ENCODE measurements around the gene OR51B2. TPM values are rescaled to one million over a fixed set of nuclear protein-coding genes. Genes with fewer than 3 reads are reported as not detected.
"Not testable (repeated sequence)": the region's sequence is repeated elsewhere in the genome, so short reads cannot be mapped to it uniquely, and the experiment has no call there.

OR51B2 gene
- total RNA-seq, 6 donors from 2014 or later: 1.2 TPM; not detected in 5

- H3K27ac ChIP-seq: no peak overlapping the region
- no peak overlapping the region for H3K4me3 ChIP-seq
- H3K9me3 ChIP-seq: no peaks in the 10 kb centered on the region
- DNase-seq: no peak
- no peaks in the 10 kb centered on the region for H3K27me3 ChIP-seq
- H3K36me3 ChIP-seq: no peaks in the 10 kb centered on the region
- no peak for ATAC-seq (ENCODE audit: low FRiP score in 2 of 2)
- 78 to 88% methylated on average over 1 of the region's 1 CpG for WGBS, 2 donors
- no peaks in the 10 kb centered on the region for H3K4me1 ChIP-seq
- no peak for TF ChIP-seq CTCF (IDR thresholded peaks at IDR 0.05)
- no peak for TF ChIP-seq POLR2A (IDR thresholded peaks at IDR 0.05)
- no peak for TF ChIP-seq EP300 (IDR thresholded peaks at IDR 0.05)
- TF ChIP-seq POLR2AphosphoS5 (IDR thresholded peaks at IDR 0.05): no peak
These were observed 15.8 kb upstream of the OR51B2 start for GRCh38 chr11:5339771-5340322.

- not testable (repeated sequence) for ATAC-seq (ENCODE audit: low FRiP score in 2 of 2); H3K36me3 ChIP-seq; H3K4me1 ChIP-seq; DNase-seq; H3K9me3 ChIP-seq; H3K27ac ChIP-seq; H3K4me3 ChIP-seq; H3K27me3 ChIP-seq
- 59 to 85% methylated on average over 1 of the region's 1 CpG for WGBS, 2 donors
These were observed 13.2 kb upstream of the OR51B2 start for GRCh38 chr11:5337253-5337652.

GRCh38 chr11:5336331-5336730 is 12.2 kb upstream of the OR51B2 start:
- Histone ChIP-seq H3K4me3 (no peak overlapping the region), H3K27ac (no peak overlapping the region), H3K27me3 (no peaks in the 10 kb centered on the region), H3K9me3 (no peaks in the 10 kb centered on the region), H3K36me3 (no peaks in the 10 kb centered on the region), H3K4me1 (no peaks in the 10 kb centered on the region)
- ATAC-seq (ENCODE audit: low FRiP score in 2 of 2) (no peak), DNase-seq (no peak)
- TF ChIP-seq EP300 (IDR thresholded peaks at IDR 0.05) (no peak), POLR2AphosphoS5 (IDR thresholded peaks at IDR 0.05) (no peak), POLR2A (IDR thresholded peaks at IDR 0.05) (no peak), CTCF (IDR thresholded peaks at IDR 0.05) (no peak)

GRCh38 chr11:5335170-5335569 is 11.1 kb upstream of the OR51B2 start:
- H3K27me3 ChIP-seq: no peaks in the 10 kb centered on the region
- 32 to 46% methylated on average over 1 of the region's 1 CpG for WGBS, 2 donors

GRCh38 chr11:5317292-5317691 is 6.8 kb downstream of the OR51B2 start:
- ATAC-seq (ENCODE audit: low FRiP score in 2 of 2): no peak
- 52 to 76% methylated on average over 5 of the region's 5 CpGs for WGBS, 2 donors
- DNase-seq: no peak
- no peaks in the 10 kb centered on the region for H3K36me3 ChIP-seq
- H3K4me1 ChIP-seq: no peaks in the 10 kb centered on the region
- H3K27me3 ChIP-seq: no peaks in the 10 kb centered on the region
- H3K4me3 ChIP-seq: no peak overlapping the region
- no peaks in the 10 kb centered on the region for H3K9me3 ChIP-seq
- no peak overlapping the region for H3K27ac ChIP-seq
- no peak for TF ChIP-seq EP300 (IDR thresholded peaks at IDR 0.05)
- no peak for TF ChIP-seq CTCF (IDR thresholded peaks at IDR 0.05)
- no peak for TF ChIP-seq POLR2A (IDR thresholded peaks at IDR 0.05)
- TF ChIP-seq POLR2AphosphoS5 (IDR thresholded peaks at IDR 0.05): no peak

More at GRCh38 chr11:5335170-5335569, 11.1 kb upstream of the OR51B2 start:
- no peak for TF ChIP-seq CTCF (IDR thresholded peaks at IDR 0.05)
- TF ChIP-seq POLR2AphosphoS5 (IDR thresholded peaks at IDR 0.05): no peak
- no peak for TF ChIP-seq EP300 (IDR thresholded peaks at IDR 0.05)
- no peak for TF ChIP-seq POLR2A (IDR thresholded peaks at IDR 0.05)
- no peak for ATAC-seq (ENCODE audit: low FRiP score in 2 of 2)
- no peak overlapping the region for H3K27ac ChIP-seq
- no peak for DNase-seq
- H3K9me3 ChIP-seq: no peaks in the 10 kb centered on the region
- H3K4me3 ChIP-seq: no peak overlapping the region
- no peaks in the 10 kb centered on the region for H3K4me1 ChIP-seq
- H3K36me3 ChIP-seq: no peaks in the 10 kb centered on the region

GRCh38 chr11:5313326-5314023 is 10.6 kb downstream of the OR51B2 start:
- not testable (repeated sequence) for H3K9me3 ChIP-seq; H3K36me3 ChIP-seq; H3K4me3 ChIP-seq; H3K27ac ChIP-seq; H3K27me3 ChIP-seq; H3K4me1 ChIP-seq; DNase-seq; ATAC-seq (ENCODE audit: low FRiP score in 2 of 2)
- 79 to 84% methylated on average over 3 of the region's 3 CpGs for WGBS, 2 donors
